ENCODE results near the gene RSPH6A.

RSPH6A gene

GRCh38 chr19:45825917-45826893 is 11.1 kb upstream of the RSPH6A start:
- no peak for DNase-seq (ENCODE audit: low read depth in 2 of 2)

GRCh38 chr19:45825263-45825605 is 10.1 kb upstream of the RSPH6A start:
- no peak for DNase-seq (ENCODE audit: low read depth in 2 of 2)

- DNase-seq (ENCODE audit: low read depth in 2 of 2), result no peak
Measured at GRCh38 chr19:45824531-45825262, 9.6 kb upstream of the RSPH6A start.

- DNase-seq (ENCODE audit: low read depth in 2 of 2), result no peak
Measured at GRCh38 chr19:45824041-45824471, 8.9 kb upstream of the RSPH6A start.

GRCh38 chr19:45823182-45823581 is 8.1 kb upstream of the RSPH6A start:
- DNase-seq (ENCODE audit: low read depth in 2 of 2), result no peak

GRCh38 chr19:45822716-45823115 is 7.6 kb upstream of the RSPH6A start:
- no peak for DNase-seq (ENCODE audit: low read depth in 2 of 2)

GRCh38 chr19:45821570-45821969 is 6.5 kb upstream of the RSPH6A start:
- no peak for DNase-seq (ENCODE audit: low read depth in 2 of 2)

- DNase-seq (ENCODE audit: low read depth in 2 of 2), result no peak
Measured at GRCh38 chr19:45821103-45821521, 6.0 kb upstream of the RSPH6A start.

- no peak for DNase-seq (ENCODE audit: low read depth in 2 of 2)
Measured at GRCh38 chr19:45820413-45821102, 5.5 kb upstream of the RSPH6A start.

- DNase-seq (ENCODE audit: low read depth in 2 of 2), result no peak
Measured at GRCh38 chr19:45819769-45820168, 4.7 kb upstream of the RSPH6A start.

GRCh38 chr19:45817725-45818301 is 2.7 kb upstream of the RSPH6A start:
- no peak for DNase-seq (ENCODE audit: low read depth in 2 of 2)

- DNase-seq (ENCODE audit: low read depth in 2 of 2), result peak; percentile 96 to 99
Measured at GRCh38 chr19:45817010-45817724, 2.1 kb upstream of the RSPH6A start.

- no peak for DNase-seq (ENCODE audit: low read depth in 2 of 2)
Measured at GRCh38 chr19:45816236-45817009, 1.3 kb upstream of the RSPH6A start.

- DNase-seq (ENCODE audit: low read depth in 2 of 2), result no peak
Measured at GRCh38 chr19:45815481-45816216, 541 bp upstream of the RSPH6A start.

- no peak for DNase-seq (ENCODE audit: low read depth in 2 of 2)
Measured at GRCh38 chr19:45814166-45814780, 835 bp downstream of the RSPH6A start.

- no peak for DNase-seq (ENCODE audit: low read depth in 2 of 2)
Measured at GRCh38 chr19:45812297-45812696, 2.8 kb downstream of the RSPH6A start.

GRCh38 chr19:45809643-45810159 is 5.4 kb downstream of the RSPH6A start:
- no peak for DNase-seq (ENCODE audit: low read depth in 2 of 2)

- no peak for DNase-seq (ENCODE audit: low read depth in 2 of 2)
Measured at GRCh38 chr19:45805719-45806118, 9.4 kb downstream of the RSPH6A start.

- DNase-seq (ENCODE audit: low read depth in 2 of 2), result no peak
Measured at GRCh38 chr19:45804959-45805230, 10.2 kb downstream of the RSPH6A start.

All from stimulated activated CD4-positive, alpha-beta T cell treated with anti-CD3 and anti-CD28 coated beads, Interleukin-4, amount 100 ng/mL, for 48 hours (primary cell).